GM21515 (cell line): ENCODE measurements around the gene ASB13.

Source experiments
- ATAC-seq: cut with Tn5 transposase; IDR thresholded peaks from one replicate; pipeline ENCODE4 v1.9.1; 2021; ENCODE audit not compliant: unreplicated experiment

ASB13 gene

GRCh38 chr10:5670662-5671375 is 4.4 kb upstream of the ASB13 start:
- ATAC-seq = no peak

DNA sequence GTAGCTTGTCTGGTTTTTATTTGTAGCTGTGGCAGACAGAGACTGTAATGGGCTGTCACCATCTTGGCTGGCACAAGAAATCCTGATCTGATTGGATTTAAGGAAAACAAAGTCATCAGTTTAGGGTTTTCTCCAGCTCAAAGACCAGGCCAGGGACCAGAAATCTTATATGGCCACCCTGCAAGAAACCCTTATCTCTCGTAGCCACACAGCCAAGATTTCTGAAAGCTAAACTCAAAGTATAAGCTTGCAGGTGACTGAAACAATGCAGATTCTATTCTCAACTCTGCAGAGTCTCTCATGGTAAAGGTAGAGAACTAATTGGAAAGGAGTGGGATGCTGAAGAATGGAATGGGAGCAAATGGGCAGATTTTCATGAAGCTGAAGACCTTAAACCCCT is 3.2 kb upstream of the ASB13 start:
- no peak for ATAC-seq

DNA sequence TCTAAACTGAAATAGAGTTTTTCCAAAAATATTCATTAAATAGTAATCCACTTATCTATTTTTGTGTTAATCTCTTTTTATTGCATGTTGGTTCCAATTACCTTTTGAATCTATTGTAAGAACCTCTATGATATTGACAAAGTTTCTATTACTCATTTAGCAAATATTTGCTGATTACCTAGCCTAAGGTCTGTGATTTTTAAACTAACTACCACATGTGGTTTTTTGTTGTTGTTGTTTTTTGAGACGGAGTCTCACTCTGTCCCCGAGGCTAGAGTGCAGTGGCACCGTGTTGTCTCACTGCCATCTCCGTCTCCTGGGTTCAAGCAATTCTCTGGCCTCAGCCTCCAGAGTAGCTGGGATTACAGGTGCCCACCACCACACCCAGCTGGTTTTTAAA is 2.0 kb upstream of the ASB13 start:
- no peak for ATAC-seq

DNA sequence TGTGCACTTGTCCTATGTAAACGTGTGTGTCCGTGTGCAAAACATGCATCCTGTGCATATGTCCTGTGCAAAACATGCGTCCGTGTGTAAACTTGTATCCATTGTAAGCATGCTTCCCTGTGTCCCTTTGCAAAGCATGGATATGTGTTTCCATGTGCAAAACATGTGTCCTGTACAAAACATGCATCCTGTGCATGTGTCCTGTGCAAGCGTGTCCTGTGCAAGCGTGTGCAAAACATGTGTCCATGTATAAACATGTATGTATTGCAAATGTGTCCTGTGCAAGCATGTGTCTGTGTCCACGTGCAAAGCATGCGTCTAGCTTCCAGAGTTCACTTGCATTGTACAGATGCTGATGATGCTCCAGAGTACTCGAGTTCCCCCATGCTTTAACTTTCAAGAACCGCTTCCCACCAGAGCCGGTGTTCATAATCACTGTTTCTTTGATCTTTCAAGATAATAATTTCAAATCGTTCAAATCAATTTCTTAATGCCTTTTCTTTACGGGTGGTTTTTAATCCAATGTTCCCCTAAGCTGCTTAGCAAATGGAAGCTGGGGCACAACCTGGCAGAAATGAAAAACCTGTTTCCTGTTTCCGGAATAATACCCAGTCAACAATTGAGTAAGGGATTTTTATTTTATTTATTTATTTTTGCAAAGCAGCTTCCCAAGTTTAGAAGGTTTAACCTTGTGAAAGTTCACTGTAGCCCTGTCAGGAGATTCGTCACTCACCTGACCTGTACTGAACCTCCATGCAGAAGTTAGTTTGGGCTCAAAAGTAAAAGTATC is 641 bp upstream of the ASB13 start:
- no peak for ATAC-seq

DNA sequence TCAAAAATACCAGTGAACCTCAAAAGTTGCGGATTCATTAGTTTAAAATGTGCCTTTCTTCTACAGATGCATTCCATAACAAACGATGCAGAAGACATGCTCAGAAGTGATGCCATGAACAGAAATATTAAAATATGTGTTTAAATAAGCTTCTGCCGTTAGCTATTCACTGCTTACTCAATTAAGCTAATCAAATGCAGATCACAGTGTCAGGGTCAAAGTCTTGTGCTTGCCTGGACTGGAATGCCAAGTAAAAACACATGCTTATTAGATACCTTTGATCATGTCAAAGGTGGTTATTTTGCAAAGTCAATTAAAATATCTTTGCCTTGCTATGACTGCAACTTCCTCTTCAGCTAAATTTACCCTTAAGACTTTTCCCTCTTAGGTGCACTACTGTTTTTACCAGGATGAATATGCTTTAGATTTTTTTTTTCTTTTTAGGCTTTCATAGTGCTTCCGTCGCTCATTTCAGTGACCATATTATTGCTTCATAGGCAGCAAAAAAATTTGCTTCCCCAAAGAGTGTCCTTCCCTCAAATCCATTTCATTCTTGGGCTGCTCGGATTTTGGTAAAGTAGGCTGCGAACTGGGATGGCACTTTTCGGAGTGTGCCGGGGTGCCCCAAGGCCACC is 905 bp downstream of the ASB13 start:
- ATAC-seq = no peak

GRCh38 chr10:5663692-5664427 is 2.5 kb downstream of the ASB13 start:
- ATAC-seq = no peak

DNA sequence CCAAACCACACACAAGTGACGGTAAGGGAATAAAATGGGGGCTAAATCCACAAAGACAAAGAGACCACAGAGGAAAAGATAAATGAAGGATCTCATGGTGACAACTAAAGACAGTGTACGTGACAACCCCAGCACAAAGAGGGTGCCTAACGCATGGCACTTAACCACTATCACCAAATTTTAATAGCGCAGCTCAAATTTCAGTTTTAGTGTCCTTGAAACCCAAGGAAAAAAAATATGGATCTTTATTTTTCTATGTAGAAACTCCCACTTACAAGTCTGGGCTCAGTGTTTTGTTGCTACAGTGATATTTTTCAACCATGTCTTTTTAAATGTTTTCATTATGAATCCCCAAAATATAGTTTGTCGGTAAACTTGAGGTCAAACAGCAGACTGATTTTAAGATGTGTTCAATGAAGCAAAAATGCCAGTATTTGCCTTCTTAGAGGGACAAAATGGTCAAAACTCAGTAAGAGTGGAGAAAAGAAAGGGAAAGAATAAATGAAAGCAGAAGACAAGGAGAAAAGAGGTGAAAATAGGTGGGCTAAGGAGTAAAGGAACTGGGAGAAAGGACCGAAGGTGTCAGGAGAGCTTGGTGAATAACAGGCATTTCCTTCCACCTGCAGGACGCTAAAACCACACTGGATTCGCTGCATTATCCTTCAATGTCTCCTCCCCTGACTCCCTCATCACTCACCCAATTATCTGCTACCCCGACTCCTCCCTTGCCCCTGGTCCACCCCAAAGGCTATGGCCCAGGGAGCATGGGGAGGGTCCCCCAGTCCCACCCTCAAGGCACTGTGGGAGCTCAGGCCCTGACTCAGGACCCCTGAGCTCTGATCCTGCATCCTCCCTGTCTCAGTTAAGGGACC is 3.5 kb downstream of the ASB13 start:
- ATAC-seq = no peak

DNA sequence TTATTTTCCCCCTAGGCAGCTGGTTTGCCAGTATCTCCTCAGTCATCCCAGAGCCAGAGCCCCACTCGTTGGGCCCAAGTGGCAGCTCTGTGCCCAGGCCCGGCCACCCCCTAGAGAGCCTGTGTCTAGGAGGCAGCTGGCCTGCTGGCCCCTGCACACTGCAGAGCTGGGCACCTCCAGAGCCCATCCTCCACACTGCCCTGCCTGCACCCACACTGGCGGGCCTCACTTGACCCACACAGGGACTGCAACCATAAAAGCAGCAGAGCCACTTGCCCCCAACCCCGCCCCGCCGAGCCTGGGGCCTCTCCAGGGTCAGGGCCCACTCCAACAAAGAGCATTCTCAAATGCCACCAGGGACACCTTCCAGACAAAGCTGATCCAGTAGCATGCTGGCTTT is 5.4 kb downstream of the ASB13 start:
- no peak for ATAC-seq

DNA sequence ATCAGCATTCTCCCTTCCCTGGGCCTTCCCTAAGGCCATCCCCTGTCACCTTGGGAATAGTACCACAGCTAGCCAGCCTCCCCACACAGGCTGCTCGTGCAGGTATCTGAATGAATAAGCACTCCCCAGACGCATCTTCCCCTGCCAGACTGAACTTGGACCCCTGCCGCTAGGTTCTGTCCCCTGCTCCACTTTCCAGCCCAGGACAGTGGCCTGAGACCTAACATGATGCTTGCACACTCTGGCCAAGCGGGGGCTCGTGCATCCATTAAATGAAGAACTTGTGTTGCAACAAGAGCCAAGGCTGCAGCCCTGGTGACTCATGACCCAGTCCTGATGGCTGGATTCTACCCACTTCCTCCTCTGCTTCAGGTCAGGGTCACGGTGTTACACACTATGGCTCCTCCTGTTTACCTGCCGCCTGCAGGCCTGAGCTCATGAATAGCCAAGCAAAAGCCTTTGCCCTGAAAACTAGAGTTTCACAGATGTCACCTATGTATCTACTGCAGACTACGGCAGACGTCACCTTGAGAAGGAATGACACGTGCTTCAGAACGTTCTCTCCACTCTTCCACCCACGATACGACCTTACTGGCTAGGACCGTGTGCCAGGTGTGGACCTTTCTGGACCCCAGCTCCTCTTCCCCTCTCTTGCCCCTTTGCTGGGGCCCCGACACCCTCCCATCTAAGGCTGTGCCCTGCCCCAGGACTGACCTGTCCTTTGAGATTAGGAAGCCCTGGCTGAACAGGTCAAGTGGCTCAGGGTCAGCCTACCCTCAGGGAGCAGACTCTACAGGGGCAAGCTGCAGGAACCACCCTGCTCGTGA is 6.5 kb downstream of the ASB13 start:
- no peak for ATAC-seq

DNA sequence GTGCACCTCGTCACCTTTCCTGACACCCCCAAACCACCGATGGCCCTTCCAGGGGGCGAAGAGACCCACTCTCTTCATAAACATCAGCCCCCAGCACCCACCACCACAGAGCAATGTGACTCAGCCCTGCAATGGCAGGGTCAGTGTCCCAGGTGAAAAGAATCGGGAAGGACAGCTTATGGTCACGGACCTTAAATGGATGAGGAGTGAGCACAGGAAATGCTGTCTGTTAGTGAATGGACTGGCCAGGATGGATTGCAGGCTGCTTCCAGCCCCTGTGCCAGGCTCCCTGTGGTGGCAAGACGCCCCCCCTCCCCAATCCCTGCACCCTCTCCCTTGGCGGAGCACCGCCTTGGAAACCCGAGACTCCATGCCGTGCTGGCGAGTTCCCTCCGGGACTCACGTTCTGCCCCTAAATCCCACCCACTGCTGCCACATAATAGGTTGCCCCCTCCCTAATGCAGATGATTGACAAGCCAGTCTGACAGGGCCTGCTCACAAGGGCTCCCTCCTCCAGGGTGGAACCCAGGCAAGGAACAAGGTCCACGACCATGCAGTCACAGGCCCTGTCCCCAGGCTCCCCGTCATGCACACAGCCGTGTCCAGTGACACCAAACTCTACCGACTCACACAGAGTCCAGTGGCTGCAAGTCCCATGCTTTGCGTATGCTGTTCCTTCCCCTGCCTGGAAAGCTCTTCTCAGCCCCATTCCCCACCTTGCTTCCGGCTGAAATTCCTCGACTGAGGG is 7.3 kb downstream of the ASB13 start:
- no peak for ATAC-seq

GRCh38 chr10:5656737-5657579 is 9.4 kb downstream of the ASB13 start:
- no peak for ATAC-seq

- ATAC-seq = no peak
These were observed 11.3 kb downstream of the ASB13 start for GRCh38 chr10:5655121-5655520.

- ATAC-seq = no peak
These were observed 12.1 kb downstream of the ASB13 start for GRCh38 chr10:5654218-5654755.

GRCh38 chr10:5652746-5653145 is 13.6 kb downstream of the ASB13 start:
- no peak for ATAC-seq

- ATAC-seq = no peak
These were observed 15.0 kb downstream of the ASB13 start for GRCh38 chr10:5651388-5651764.

DNA sequence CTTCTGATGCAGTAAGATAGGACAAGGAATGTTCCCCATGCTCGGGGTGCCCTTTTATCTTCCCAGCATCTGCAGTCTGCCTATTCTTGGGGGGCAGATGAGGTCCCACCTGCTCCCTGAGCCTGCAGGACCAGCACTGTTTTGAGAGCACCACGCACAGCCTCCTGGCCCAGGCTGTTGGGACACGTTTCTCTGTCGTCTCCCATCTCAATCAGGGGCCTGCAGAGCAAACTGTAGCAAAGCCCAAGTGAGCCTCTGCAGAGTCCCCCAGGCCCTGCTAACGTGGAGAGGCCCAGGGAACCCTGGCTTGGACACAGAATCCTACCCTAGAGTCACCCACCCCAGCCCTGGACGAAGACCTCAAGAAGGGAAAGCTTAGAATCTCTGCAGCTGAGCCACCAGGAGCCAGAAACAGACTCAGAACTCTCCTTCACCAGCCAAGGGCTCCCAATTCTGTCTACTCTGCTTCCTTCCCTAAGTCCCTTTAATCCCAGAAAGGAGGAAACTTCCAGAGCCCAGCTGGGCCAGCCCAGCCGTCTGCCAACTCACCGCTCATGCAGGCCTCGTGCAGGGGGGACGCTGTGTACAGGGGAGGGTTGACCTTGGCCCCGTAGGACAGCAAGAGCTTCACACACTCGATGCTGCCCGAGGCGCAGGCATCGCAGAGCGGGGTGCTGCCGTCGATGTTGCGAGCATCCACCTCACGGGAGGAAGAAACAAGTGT is 15.6 kb downstream of the ASB13 start:
- ATAC-seq = no peak

- ATAC-seq = no peak
These were observed 16.6 kb downstream of the ASB13 start for GRCh38 chr10:5649746-5650145.
